ENCODE results near the gene CD58.
A peak's percentile ranks its signal among the peaks of the same experiment; 100 is the strongest.

The CD58 gene

GRCh38 chr1:116510361-116510760 lies 60.5 kb downstream of the CD58 start:
- DNase-seq: no peak

GRCh38 chr1:116508984-116509980 lies 61.5 kb downstream of the CD58 start:
- DNase-seq: no peak

- DNase-seq: no peak
Observed at GRCh38 chr1:116508085-116508983, 62.5 kb downstream of the CD58 start.

- no peak for DNase-seq
Observed at GRCh38 chr1:116507631-116508030, 63.2 kb downstream of the CD58 start.

GRCh38 chr1:116506132-116507004 lies 64.5 kb downstream of the CD58 start:
- DNase-seq: no peak

GRCh38 chr1:116504308-116505156 lies 66.3 kb downstream of the CD58 start:
- DNase-seq: peak in 26 of 56 donors; percentile 9 to 64 (median 30)

GRCh38 chr1:116503546-116504307 lies 67.1 kb downstream of the CD58 start:
- DNase-seq: no peak

- DNase-seq: no peak
Observed at GRCh38 chr1:116502671-116503314, 68.0 kb downstream of the CD58 start.

- no peak for DNase-seq
Observed at GRCh38 chr1:116501870-116502244, 69.0 kb downstream of the CD58 start.

GRCh38 chr1:116501125-116501869 lies 69.5 kb downstream of the CD58 start:
- no peak for DNase-seq

GRCh38 chr1:116498789-116499628 lies 71.8 kb downstream of the CD58 start:
- DNase-seq: peak in 47 of 56 donors; percentile 9 to 82 (median 38)

GRCh38 chr1:116497656-116498055 lies 73.2 kb downstream of the CD58 start:
- DNase-seq: no peak

GRCh38 chr1:116496898-116497297 lies 73.9 kb downstream of the CD58 start:
- DNase-seq: no peak

GRCh38 chr1:116496380-116496779 lies 74.4 kb downstream of the CD58 start:
- no peak for DNase-seq

- DNase-seq: no peak
Observed at GRCh38 chr1:116495535-116495934, 75.3 kb downstream of the CD58 start.

GRCh38 chr1:116494745-116495144 lies 76.1 kb downstream of the CD58 start:
- no peak for DNase-seq

- DNase-seq: no peak
Observed at GRCh38 chr1:116494353-116494692, 76.5 kb downstream of the CD58 start.
